ENCODE data around the gene MYO9B. TPM values are rescaled to one million over a fixed set of nuclear protein-coding genes. Genes with fewer than 3 reads are reported as not detected.

Gene MYO9B
- total and polyA plus RNA-seq, 9 of the 15 experiments (the other 6 are each of a cell fraction or from before 2014, with no cell fraction given): 2.4 to 77.6 (median 23.0) TPM

- TF ChIP-seq MBD1 (CRISPR knock-in tag; IDR thresholded peaks at IDR 0.05): no peak
- peak; percentile 11; the same call in 1 of the 2 replicates for TF ChIP-seq TCF15 (CRISPR knock-in tag; IDR thresholded peaks at IDR 0.05)
- TF ChIP-seq HMG20A (CRISPR knock-in tag; conservative IDR thresholded peaks at IDR 0.05): no peak
- no peak for TF ChIP-seq ZNF175 (CRISPR knock-in tag; IDR thresholded peaks at IDR 0.05; ENCODE audit: low read depth)
- no peak; the same call in 1 of the 2 replicates for TF ChIP-seq PHF21A (IDR thresholded peaks at IDR 0.05; ENCODE audit: borderline replicate concordance, low read depth)
- no peak for TF ChIP-seq LARP7 (IDR thresholded peaks at IDR 0.05)
- peak; percentile 64; the same call in 1 of the 2 replicates for TF ChIP-seq GTF2F1 (IDR thresholded peaks at IDR 0.05; ENCODE audit: low read depth, low read length)
- peak; percentile 76 for TF ChIP-seq JUND (IDR thresholded peaks at IDR 0.05; ENCODE audit: borderline replicate concordance, low read depth, low read length)
- TF ChIP-seq JUND (tag; IDR thresholded peaks at IDR 0.05; ENCODE audit: borderline replicate concordance, low read depth, low read length): peak; percentile 43; the same call in 1 of the 3 replicates
- no peak for TF ChIP-seq ATF3 (IDR thresholded peaks at IDR 0.05)
- TF ChIP-seq ATF3 (CRISPR knock-in tag; conservative IDR thresholded peaks at IDR 0.05): no peak
- no peak; the same call in 1 of the 2 replicates for TF ChIP-seq ESRRA (IDR thresholded peaks at IDR 0.05; ENCODE audit: borderline replicate concordance, low read depth)
- TF ChIP-seq ZNF707 (CRISPR knock-in tag; conservative IDR thresholded peaks at IDR 0.05): no peak
Measured at GRCh38 chr19:17260842-17261325, 185.3 kb downstream of the MYO9B start (continued).
